Measurements from ENCODE around the gene PDZD7.

PDZD7 gene

DNA sequence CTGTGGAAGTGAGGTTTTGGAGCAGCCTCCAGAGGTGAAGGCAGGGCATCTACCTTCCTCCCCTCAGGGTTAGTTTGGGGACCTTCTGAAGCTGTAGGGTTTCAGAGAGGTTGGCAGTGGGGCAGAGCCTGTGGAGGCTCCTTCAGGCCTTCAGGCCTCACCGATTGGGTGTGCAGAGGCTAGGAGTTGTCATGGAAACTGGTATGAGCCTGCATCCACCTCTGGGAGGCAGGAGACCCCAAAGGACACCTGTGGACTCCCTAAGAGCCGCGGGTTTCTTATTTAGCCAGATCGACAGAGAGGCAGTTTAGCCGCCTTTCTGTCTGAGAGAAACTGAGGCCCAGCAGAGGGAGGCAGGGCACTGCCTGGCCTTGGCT lies 29.3 kb downstream of the PDZD7 start:
- no peak for DNase-seq

DNA sequence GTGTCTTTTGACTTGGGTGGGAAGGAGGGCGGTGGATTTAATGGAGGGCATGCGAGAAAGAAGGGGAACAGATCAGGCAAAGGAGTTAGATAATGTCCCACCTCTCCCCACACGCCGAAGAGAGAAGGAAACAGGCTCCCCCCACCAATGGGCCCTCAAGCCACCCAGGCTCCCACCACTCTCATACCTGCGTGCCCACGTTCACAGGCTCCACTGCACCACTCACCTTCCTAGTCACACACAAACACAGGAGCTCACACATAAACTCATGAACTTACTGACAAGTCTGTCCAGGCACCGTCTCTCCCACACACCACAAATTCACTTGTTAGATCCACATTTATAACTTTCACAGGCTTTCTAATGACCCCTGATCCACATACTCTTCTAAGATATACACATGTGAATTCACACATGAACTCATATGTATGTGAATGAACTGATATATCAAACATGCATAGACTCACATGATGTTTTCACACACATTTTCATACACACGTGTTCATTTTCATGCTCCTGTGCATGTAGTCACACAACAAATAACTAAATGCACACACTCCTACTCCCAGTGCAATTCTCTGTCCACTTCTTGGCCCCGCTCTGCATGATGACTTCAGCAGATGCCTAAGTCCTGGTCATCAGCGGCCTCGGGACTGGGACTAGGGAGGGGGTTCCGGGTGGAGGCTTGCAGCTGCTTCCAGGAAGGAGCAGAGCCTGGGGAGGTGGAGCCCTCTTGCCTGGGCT lies 29.8 kb downstream of the PDZD7 start:
- DNase-seq = peak; percentile 75 to 86 (median 81)

- DNase-seq = peak in 3 of 4 experiments; percentile 23 to 42 (median 31)
Observed at GRCh38 chr10:101000127-101000914, 30.6 kb downstream of the PDZD7 start.

DNA sequence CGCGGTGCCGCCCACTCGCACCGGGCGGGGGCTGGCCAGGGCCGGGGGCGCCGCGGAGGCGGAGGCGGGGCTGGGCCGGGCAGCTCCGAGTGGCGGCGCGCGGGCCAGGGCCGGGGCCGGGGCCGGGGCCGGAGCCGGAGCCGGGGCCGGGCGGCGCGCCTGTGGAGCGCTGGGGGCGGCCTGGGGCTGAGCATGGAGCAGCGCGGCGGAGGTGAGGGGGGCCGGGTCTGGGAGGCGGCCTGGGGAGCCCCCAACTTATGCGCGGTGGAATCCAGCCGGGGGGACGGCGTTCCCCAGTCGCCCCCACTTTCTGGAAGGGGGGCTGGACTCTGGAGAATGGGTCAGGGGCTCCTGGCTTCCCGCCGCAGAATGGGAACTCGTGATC lies 31.2 kb downstream of the PDZD7 start, which contains the start of gene LZTS2:
TSS of gene LZTS2 (plus strand) at position 67 of the 385 bp plus-strand sequence. CDS start 2,731 bp downstream, outside the sequence.
- DNase-seq = no peak

- DNase-seq = peak; percentile 75 to 92 (median 84)
Observed at GRCh38 chr10:100998991-100999741, 31.8 kb downstream of the PDZD7 start.

DNA sequence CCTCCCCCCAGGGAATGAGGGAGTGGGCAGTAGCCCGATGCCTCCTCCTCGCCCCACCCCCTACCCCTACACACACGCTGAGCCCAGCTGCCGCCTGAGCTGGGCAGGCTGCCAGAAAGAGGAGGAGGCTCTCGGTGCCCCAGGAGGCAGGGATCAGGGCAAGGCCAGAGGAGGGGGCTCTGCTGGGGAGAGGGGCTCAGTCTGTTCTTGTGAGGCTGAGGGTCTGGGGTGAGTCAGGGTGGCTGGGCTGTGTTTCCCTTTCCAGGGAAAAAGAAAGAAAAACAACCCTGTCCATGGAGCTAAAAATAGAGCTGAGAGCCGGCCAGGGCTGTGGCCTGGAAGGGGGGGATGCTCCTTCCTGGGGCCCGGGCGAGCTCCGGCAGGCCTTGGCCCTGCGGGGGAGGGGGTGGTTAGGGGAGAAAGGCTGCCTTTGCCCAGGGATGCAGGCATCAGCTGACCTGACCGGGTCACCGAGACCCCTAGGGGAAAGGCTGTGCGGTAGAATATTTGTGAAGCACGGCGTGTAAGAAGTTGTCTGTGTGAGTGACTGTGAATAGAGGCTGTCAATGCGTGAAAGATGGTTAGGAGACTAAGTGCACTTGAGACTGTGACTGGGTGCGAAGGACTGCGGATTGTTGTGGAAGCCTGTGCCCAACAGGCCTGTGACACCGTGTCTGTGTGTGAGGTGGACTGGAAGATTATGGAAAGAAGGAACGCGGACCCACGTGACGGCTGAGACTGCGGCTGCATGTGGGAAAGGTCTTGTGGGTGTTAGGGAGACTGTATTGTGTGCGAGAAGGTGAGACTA lies 32.5 kb downstream of the PDZD7 start:
- DNase-seq = peak; percentile 70 to 89 (median 78)

GRCh38 chr10:100997360-100998182 lies 33.4 kb downstream of the PDZD7 start:
- DNase-seq = peak; percentile 82 to 95 (median 89)

GRCh38 chr10:100996678-100997359 lies 34.1 kb downstream of the PDZD7 start:
- peak; percentile 20 to 58 (median 36) for DNase-seq

DNA sequence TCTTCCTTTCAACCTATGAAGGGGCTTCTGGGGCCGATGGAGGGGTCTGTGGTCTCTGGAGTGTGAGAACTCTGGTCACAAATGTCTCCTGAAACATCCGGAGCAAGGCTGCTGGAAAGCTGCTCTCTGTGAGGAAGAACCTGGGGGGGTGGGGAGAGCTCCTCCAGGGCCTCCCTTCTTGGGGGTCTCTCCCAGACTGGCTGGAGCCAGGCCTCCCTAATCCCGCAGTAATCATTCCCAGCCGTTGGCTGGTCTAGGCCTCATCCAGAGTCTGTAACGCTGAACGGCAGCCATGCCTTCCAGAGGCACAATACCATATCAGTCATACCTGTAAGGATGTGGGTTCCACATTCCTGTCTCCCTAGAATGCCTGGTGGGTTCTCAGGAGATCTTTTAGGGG lies 35.7 kb downstream of the PDZD7 start:
- DNase-seq = no peak

DNA sequence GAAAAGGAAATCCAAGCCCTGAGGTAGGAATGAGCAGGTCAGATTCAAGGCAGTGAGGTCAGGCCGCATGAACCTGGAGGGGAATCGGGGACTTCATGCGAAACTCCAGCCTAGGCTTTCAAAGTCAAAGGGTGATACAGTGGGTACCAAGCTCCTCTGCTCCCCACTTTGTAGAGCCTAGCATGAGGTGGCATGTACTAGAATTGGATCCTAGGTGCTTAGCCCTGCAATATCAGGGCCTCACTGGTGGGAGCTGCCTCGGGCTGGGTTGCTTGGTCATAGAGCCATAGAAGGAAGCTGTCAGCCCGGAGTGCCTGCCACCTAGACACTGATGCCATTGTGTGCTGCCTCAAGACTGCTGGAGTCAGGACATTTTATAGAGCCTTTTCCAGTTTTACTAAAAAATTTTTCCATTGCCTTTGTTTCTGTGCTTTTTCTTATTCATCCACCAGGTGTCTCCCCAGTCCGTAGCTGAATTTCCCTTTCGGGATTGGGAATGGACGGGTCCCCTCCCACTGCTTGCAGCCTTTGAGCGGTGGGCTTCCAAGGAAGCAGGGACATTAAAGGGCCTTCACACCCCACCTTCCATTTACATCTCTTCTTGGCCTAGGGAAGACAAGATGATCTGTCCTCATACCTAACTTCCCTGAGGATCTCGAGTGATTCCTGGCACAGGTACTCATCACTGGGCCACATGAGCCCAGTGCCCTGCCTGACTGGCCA lies 36.8 kb downstream of the PDZD7 start:
- DNase-seq = peak in 3 of 4 experiments; percentile 34 to 48 (median 34)

- no peak for DNase-seq
Observed at GRCh38 chr10:100989088-100989487, 41.8 kb downstream of the PDZD7 start.

DNA sequence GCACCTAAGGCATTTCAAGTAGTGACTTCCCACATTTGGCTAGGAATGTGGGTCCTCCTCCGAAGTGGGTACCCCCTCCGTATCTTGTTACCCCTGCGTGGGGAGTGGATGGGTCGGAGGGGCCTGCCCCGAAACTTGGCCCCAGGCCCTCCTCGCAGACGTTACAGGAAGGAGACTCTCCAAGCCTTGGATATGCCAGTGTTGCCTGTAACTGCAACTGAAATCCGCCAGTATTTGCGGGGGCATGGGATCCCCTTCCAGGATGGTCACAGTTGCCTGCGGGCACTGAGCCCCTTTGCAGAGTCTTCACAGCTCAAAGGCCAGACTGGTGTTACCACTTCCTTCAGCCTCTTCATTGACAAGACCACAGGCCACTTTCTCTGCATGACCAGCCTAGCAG lies 42.8 kb downstream of the PDZD7 start:
- no peak for DNase-seq

DNA sequence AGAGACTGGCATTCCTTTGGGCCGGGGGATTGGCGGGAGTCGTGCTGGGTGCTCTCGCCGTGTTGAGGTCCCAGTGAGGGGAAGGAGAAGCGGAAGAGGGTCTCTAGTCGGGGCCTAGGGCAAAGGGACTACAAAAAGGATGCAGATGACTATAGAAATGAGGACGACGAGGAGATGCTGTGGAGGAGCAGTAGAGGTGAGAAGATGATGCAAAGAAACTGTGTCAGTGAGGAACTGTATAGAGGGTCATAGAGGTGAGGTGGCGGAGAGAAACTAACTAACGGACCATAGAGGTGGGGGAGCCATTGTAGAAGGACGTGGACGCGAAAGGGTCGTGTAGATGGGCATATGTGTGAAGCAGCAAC lies 43.3 kb downstream of the PDZD7 start:
- no peak for DNase-seq

- DNase-seq = peak; percentile 85 to 93 (median 88)
Observed at GRCh38 chr10:100986952-100987684, 43.8 kb downstream of the PDZD7 start, which contains the start of the genes MRPL43 and TWNK. TSS of gene MRPL43 (minus strand) at chr10:100987497. CDS start at chr10:100987443, 54 bp downstream. TSS of gene TWNK (plus strand) at chr10:100987543. CDS start at chr10:100988211, 668 bp downstream.

DNA sequence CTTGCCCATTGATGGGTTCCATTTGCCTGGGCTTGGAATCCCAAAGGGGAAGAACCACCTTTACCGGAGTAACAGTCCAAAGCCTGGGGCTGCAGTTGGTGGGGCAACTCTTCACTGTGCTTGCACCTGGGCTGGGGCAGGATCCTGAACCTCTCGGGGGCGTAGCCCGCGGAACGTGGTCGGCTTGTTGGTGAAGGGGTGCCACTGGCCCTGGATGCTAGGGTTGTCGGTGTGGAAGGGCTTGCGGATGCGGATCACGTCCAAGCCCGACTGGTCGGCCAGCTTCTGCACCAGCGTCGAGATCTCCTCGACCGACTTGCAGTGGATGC lies 44.3 kb downstream of the PDZD7 start:
- no peak for DNase-seq

- no peak for DNase-seq
Observed at GRCh38 chr10:100985336-100985735, 45.6 kb downstream of the PDZD7 start.

- DNase-seq = no peak
Observed at GRCh38 chr10:100984672-100985177, 46.2 kb downstream of the PDZD7 start.

GRCh38 chr10:100983868-100984671 lies 46.9 kb downstream of the PDZD7 start:
- DNase-seq = no peak

Data from suppressor macrophage (primary cell).